GM12875 (cell line): Measurements from ENCODE around the gene HARS1.
"Not testable (repeated sequence)": the region's sequence is repeated elsewhere in the genome, so short reads cannot be mapped to it uniquely, and the experiment has no call there.

ENCODE experiments used
- H3K4me3 ChIP-seq: one replicate; pipeline ENCODE4 v1.5.1; 2011; ENCODE audit warnings: low read depth, low read length, control low read depth
- TF ChIP-seq, protein P1 (sequence below): IDR thresholded peaks from 2 replicates; pipeline ENCODE4 v1.5.1; 2011; ENCODE audit warnings: low read depth, mild to moderate bottlenecking, control low read depth, inconsistent platforms, low read length, moderate library complexity, borderline replicate concordance; ENCODE audit not compliant: insufficient read depth

The HARS1 gene

GRCh38 chr5:140672455-140673186, 18.5 kb downstream of the HARS1 start:
- H3K4me3 ChIP-seq, result no peak overlapping the region
- TF ChIP-seq, protein P1, sequence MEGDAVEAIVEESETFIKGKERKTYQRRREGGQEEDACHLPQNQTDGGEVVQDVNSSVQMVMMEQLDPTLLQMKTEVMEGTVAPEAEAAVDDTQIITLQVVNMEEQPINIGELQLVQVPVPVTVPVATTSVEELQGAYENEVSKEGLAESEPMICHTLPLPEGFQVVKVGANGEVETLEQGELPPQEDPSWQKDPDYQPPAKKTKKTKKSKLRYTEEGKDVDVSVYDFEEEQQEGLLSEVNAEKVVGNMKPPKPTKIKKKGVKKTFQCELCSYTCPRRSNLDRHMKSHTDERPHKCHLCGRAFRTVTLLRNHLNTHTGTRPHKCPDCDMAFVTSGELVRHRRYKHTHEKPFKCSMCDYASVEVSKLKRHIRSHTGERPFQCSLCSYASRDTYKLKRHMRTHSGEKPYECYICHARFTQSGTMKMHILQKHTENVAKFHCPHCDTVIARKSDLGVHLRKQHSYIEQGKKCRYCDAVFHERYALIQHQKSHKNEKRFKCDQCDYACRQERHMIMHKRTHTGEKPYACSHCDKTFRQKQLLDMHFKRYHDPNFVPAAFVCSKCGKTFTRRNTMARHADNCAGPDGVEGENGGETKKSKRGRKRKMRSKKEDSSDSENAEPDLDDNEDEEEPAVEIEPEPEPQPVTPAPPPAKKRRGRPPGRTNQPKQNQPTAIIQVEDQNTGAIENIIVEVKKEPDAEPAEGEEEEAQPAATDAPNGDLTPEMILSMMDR, result no peak

DNA sequence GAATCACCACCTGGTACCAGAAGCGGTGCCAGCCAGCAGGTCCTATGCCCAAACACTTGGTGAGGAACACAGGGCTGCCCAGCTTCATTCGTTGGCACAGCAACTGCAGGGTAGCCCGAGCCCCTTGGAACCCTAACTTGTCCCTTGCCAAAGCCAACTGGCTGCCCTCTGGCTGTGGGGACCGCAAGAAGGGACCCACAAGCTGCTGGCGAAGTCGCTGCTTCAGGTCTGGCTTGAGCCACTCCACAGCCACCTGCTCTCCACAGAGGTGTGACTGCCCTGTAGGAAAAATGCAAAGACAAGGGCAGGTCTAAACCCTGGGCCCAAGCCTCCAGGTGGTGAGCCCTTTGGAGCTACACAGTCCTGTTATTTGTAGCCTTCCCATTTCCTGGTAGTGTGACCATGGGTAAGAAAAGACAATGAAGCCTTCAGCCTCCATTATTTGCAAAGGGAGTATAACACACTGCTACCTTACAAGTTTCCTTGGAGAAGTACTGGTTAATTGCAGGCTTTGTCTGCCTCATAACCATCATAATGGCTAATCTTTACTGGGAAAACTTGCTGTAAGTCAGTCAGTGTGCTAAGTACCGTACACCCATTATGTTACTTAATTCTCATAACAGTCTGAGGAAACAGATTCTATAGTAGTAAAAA, 19.6 kb downstream of the HARS1 start:
- H3K4me3 ChIP-seq, result no peak overlapping the region

DNA sequence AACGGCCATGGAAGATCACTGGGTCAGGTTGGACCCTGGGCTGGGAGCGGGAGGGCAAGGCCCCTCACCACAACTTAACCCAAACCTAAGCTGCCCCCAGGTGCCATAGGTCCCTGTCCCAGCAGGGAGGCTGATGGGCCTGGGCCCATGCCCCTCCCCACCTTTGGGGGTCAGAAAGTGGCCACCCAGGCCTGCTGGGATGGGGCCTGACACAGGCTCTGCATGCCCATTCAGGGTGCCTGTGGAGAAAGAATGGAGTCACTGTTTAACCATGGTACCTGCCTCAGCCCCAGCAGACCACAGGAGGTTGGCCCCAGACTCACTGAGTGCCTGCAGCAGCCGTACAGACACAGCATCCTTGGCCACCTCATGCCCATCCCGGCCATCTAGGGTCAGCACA, 20.1 kb downstream of the HARS1 start:
- H3K4me3 ChIP-seq, result not testable (repeated sequence)

More for the DNA sequence above, 19.6 kb downstream of the HARS1 start:
- TF ChIP-seq, protein P1, result no peak

- TF ChIP-seq, protein P1, result no peak
- H3K4me3 ChIP-seq, result peak within 1 kb of the TSS; percentile 78
Observed at GRCh38 chr5:140664359-140665119, 26.6 kb downstream of the HARS1 start, which contains the start of gene WDR55. Gene WDR55, plus strand, starts transcription at chr5:140664904. Its CDS starts 9 bp downstream, at chr5:140664913.

GRCh38 chr5:140664030-140664358, 27.2 kb downstream of the HARS1 start:
- H3K4me3 ChIP-seq, result peak overlapping the region; percentile 78
- TF ChIP-seq, protein P1, result no peak

DNA sequence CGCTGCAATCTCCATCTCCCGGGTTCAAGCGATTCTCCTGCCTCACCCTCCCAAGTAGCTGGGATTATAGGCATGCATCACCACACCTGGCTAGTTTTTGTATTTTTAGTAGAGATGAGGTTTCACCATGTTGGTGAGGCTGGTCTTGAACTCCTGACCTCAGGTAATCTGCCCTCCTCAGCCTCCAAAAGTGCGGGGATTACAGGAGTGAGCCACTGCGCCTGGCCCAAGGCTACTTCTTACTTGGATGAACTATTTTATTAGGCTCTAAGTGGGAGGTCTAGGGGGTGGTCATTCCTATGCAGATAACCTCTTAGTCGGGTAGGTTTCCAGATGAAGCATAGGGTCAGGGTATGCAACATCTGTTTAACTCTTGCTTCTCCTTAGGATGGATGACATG, 30.8 kb downstream of the HARS1 start:
- H3K4me3 ChIP-seq, result not testable (repeated sequence)

- TF ChIP-seq, protein P1, result no peak
- H3K4me3 ChIP-seq, result no peak overlapping the region
Observed at GRCh38 chr5:140658870-140659269, 32.3 kb downstream of the HARS1 start.

DNA sequence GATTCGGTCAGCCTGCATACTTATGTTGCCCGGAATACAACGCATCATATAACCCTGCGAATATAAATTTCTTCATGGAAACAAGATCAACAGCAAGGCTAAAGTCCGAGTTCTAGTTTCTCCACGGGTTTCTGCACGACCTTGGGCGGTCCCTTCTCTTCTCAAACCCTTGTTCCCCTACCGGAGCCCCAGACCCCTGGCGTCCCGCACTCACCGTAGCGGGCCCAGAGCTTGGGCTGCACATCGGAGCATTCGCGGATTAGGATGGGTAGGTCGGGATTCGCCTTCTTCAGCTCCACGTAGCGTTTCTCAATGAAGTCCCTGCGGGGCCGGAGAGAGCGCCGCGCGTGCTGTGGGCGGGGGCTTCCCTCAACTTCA, 44.1 kb downstream of the HARS1 start:
- TF ChIP-seq, protein P1, result no peak

More for the DNA sequence above, 44.1 kb downstream of the HARS1 start:
- H3K4me3 ChIP-seq, result peak overlapping the region; percentile 68
